H1 (cell line): Measurements from ENCODE around the gene KIR2DL3. TPM values are rescaled to one million over a fixed set of nuclear protein-coding genes. Genes with fewer than 3 reads are reported as not detected.

Experiments
- CTCF ChIA-PET: fragments of 300-600 bp; sonication (Branson Sonifier 250); formaldehyde crosslinking; loops from one replicate; lab custom pipeline; 2021; ENCODE audit not compliant: partially characterized antibody; lab: Charles Lee
- POLR2A ChIA-PET: fragments of 300-600 bp; sonication (Branson Sonifier 250); formaldehyde crosslinking; loops from one replicate; lab custom pipeline; 2021; ENCODE audit warnings: inconsistent platforms; ENCODE audit not compliant: partially characterized antibody; lab: Charles Lee
- DNase-seq, 2 experiments: peaks; one replicate each; pipeline versions ENCODE4 v3.0.0 to v3.0.0-alpha.2; 2010 to 2022; ENCODE audit warnings: low spot score in 2 of 2, low read depth in 1 of 2, mixed read lengths in 1 of 2
- FAIRE-seq: peaks from 2 replicates; lab custom pipeline; 2011; peaks lifted over from hg19 to GRCh38; lab: Jason Lieb, UNC
- H2AFZ ChIP-seq: 2 replicates; pipeline ENCODE4 v1.8.1; 2012; ENCODE audit warnings: low read length, inconsistent platforms
- H2AK5ac ChIP-seq: 2 replicates; pipeline ENCODE4 v1.6.1; 2013; ENCODE audit warnings: low read depth, low read length
- H2BK120ac ChIP-seq: replicated peaks from 2 replicates; pipeline ENCODE3; 2013; ENCODE audit warnings: low read depth, low read length, inconsistent platforms
- H2BK12ac ChIP-seq: 2 replicates; pipeline ENCODE4 v1.6.1; 2013; ENCODE audit warnings: low read depth, low read length
- H2BK15ac ChIP-seq: 2 replicates; pipeline ENCODE4 v1.6.1; 2013; ENCODE audit warnings: low read length
- H2BK20ac ChIP-seq: 2 replicates; pipeline ENCODE4 v1.6.1; 2013; ENCODE audit warnings: low read length
- H2BK5ac ChIP-seq: 2 replicates; pipeline ENCODE4 v1.6.1; 2013; ENCODE audit warnings: low read depth, low read length
- H3K14ac ChIP-seq: 2 replicates; pipeline ENCODE4 v1.6.1; 2013; ENCODE audit warnings: inconsistent platforms; ENCODE audit not compliant: insufficient read length
- H3K18ac ChIP-seq: 2 replicates; pipeline ENCODE4 v1.6.1; 2013; ENCODE audit warnings: low read length; ENCODE audit errors: extremely low read depth
- H3K23ac ChIP-seq: 2 replicates; pipeline ENCODE4 v1.6.1; 2013; ENCODE audit warnings: inconsistent platforms; ENCODE audit not compliant: insufficient read length
- H3K23me2 ChIP-seq: 2 replicates; pipeline ENCODE4 v1.6.1; 2013; ENCODE audit warnings: low read depth, low read length
- H3K27ac ChIP-seq: 2 replicates; pipeline ENCODE4 v1.6.1; 2011; ENCODE audit warnings: low read depth, low read length, inconsistent platforms
- H3K27me3 ChIP-seq, 4 experiments: replicated peaks in 1 of 4; 1 replicate in 1 of 4; 2 replicates in 3 of 4; pipeline versions ENCODE4 v1.6.1 to v1.8.1; 2011 to 2013; ENCODE audit warnings: low read length in 3 of 4, mild to moderate bottlenecking in 3 of 4, inconsistent platforms in 2 of 4, mixed read lengths in 2 of 4, moderate library complexity in 1 of 4; ENCODE audit not compliant: control insufficient read depth in 3 of 4, insufficient read depth in 3 of 4; ENCODE audit errors: extremely low read depth in 1 of 4
- H3K36me3 ChIP-seq, 4 experiments: 2 replicates each; pipeline versions ENCODE4 v1.6.1 to v1.8.1; 2011 to 2013; ENCODE audit warnings: mild to moderate bottlenecking in 4 of 4, low read length in 3 of 4, moderate library complexity in 2 of 4, control low read depth in 1 of 4, inconsistent platforms in 1 of 4; ENCODE audit not compliant: insufficient read depth in 4 of 4, control insufficient read depth in 2 of 4
- H3K4ac ChIP-seq: replicated peaks from 2 replicates; pipeline ENCODE3; 2013; ENCODE audit warnings: low read length, low read depth, mixed read lengths, inconsistent platforms; ENCODE audit not compliant: insufficient read length
- H3K4me1 ChIP-seq, 4 experiments: replicated peaks in 1 of 4; 1 replicate in 1 of 4; 2 replicates in 3 of 4; pipeline versions ENCODE4 v1.6.1 to v1.8.1; 2011 to 2013; ENCODE audit warnings: low read length in 3 of 4, inconsistent platforms in 2 of 4, mixed read lengths in 1 of 4; ENCODE audit not compliant: insufficient read depth in 4 of 4, control insufficient read depth in 3 of 4
- H3K4me2 ChIP-seq, 2 experiments: 2 replicates each; pipeline versions ENCODE4 v1.6.1 to v1.8.1; 2011 to 2013; ENCODE audit warnings: low read depth in 2 of 2, low read length in 2 of 2, control low read depth in 1 of 2, inconsistent platforms in 1 of 2, mild to moderate bottlenecking in 1 of 2; ENCODE audit not compliant: insufficient read depth in 1 of 2
- H3K4me3 ChIP-seq, 4 experiments: fragments of 200-600, 300-600 bp in 1 of 4; sonication (generic), shearing (Covaris generic), sonication (Bioruptor Twin) in 1 of 4; 2 replicates each; pipeline versions ENCODE4 v1.5.1 to v1.8.1; 2011 to 2016; ENCODE audit warnings: low read length in 4 of 4, low read depth in 3 of 4, control low read depth in 2 of 4, inconsistent platforms in 2 of 4, mild to moderate bottlenecking in 2 of 4, mixed read lengths in 1 of 4, moderate library complexity in 1 of 4; ENCODE audit not compliant: insufficient read depth in 2 of 4; ENCODE audit errors: extremely low read depth in 1 of 4
- H3K56ac ChIP-seq: replicated peaks from 2 replicates; pipeline ENCODE3; 2013; ENCODE audit warnings: low read depth, mild to moderate bottlenecking, mixed read lengths, low read length, inconsistent platforms; ENCODE audit not compliant: insufficient read length
- H3K79me1 ChIP-seq: 2 replicates; pipeline ENCODE4 v1.6.1; 2013; ENCODE audit warnings: low read depth, low read length, control low read depth
- H3K79me2 ChIP-seq, 2 experiments: 2 replicates each; pipeline versions ENCODE4 v1.6.1 to v1.8.1; 2012 to 2013; ENCODE audit warnings: low read length in 2 of 2, mild to moderate bottlenecking in 2 of 2, inconsistent platforms in 1 of 2; ENCODE audit not compliant: insufficient read depth in 2 of 2, control insufficient read depth in 1 of 2
- H3K9ac ChIP-seq, 4 experiments: replicated peaks in 1 of 4; 1 replicate in 1 of 4; 2 replicates in 3 of 4; pipeline versions ENCODE4 v1.6.1 to v1.8.1; 2011 to 2013; ENCODE audit warnings: low read depth in 3 of 4, low read length in 3 of 4, control low read depth in 2 of 4, mild to moderate bottlenecking in 2 of 4, moderate library complexity in 2 of 4, inconsistent platforms in 1 of 4; ENCODE audit errors: extremely low read depth in 1 of 4
- H3K9me3 ChIP-seq, 2 experiments: 2 replicates each; pipeline versions ENCODE4 v1.6.1 to v1.8.1; 2012 to 2013; ENCODE audit warnings: mild to moderate bottlenecking in 2 of 2, moderate library complexity in 2 of 2, control low read depth in 1 of 2, inconsistent platforms in 1 of 2, low read depth in 1 of 2, low read length in 1 of 2, mixed read lengths in 1 of 2; ENCODE audit not compliant: insufficient read depth in 2 of 2
- H4K20me1 ChIP-seq, 2 experiments: replicated peaks in 1 of 2; 2 replicates each; pipeline versions ENCODE3 to v1.8.1; 2011 to 2013; ENCODE audit warnings: inconsistent platforms in 2 of 2, low read length in 2 of 2, mild to moderate bottlenecking in 1 of 2; ENCODE audit not compliant: insufficient read depth in 2 of 2, control insufficient read depth in 1 of 2
- H4K5ac ChIP-seq: 2 replicates; pipeline ENCODE4 v1.6.1; 2013; ENCODE audit warnings: low read length, low read depth, mixed read lengths, inconsistent platforms; ENCODE audit not compliant: insufficient read length
- H4K8ac ChIP-seq: 2 replicates; pipeline ENCODE4 v1.8.0; 2013; ENCODE audit warnings: mild to moderate bottlenecking, moderate library complexity, low read length, inconsistent platforms; ENCODE audit not compliant: insufficient read depth; ENCODE audit errors: extremely low read depth
- H4K91ac ChIP-seq: replicated peaks from 2 replicates; pipeline ENCODE3; 2013; ENCODE audit warnings: low read length, mixed read lengths, inconsistent platforms; ENCODE audit not compliant: insufficient read length
- CHD1 ChIP-seq: IDR thresholded peaks from 2 replicates; pipeline ENCODE4 v1.6.1; 2012; ENCODE audit warnings: low read depth, low read length, improper control_type of control experiment
- KDM4A ChIP-seq: IDR thresholded peaks from one replicate; pipeline ENCODE4 v1.7.1; 2012; ENCODE audit warnings: low read depth, mild to moderate bottlenecking, moderate library complexity, low read length, inconsistent platforms; ENCODE audit not compliant: severe bottlenecking
- NANOG ChIP-seq: IDR thresholded peaks from 2 replicates; pipeline ENCODE4 v1.6.1; 2011; ENCODE audit warnings: low read length, low read depth, mild to moderate bottlenecking, inconsistent platforms; ENCODE audit not compliant: insufficient read depth, poor library complexity, severe bottlenecking
- SIRT6 ChIP-seq: IDR thresholded peaks from one replicate; pipeline ENCODE4 v1.7.1; 2012; ENCODE audit warnings: low read length, inconsistent platforms
- TAF7 ChIP-seq: optimal IDR thresholded peaks from 2 replicates; pipeline ENCODE3; 2011; ENCODE audit warnings: low read depth, mild to moderate bottlenecking, inconsistent platforms, low read length, moderate library complexity, borderline replicate concordance
- TCF12 ChIP-seq: IDR thresholded peaks from 2 replicates; pipeline ENCODE4 v1.6.1; 2011; ENCODE audit warnings: low read depth, mild to moderate bottlenecking, low read length
- USF2 ChIP-seq: IDR thresholded peaks from 2 replicates; pipeline ENCODE4 v1.6.1; 2011; ENCODE audit warnings: low read length, improper control_type of control experiment
- WGBS, 2 experiments: shearing (Covaris generic) in 1 of 2; methylation state at CpG; one replicate each; pipeline versions ENCODE4 v1.1.6 to v1.1.7; 2013 to 2015; ENCODE audit warnings: low lambda C conversion rate in 2 of 2, mixed read lengths in 2 of 2, inconsistent platforms in 1 of 2, low coverage in 1 of 2, missing lambda C conversion rate in 1 of 2; ENCODE audit not compliant: insufficient replicate concordance in 2 of 2, insufficient coverage in 1 of 2, insufficient read length in 1 of 2; ENCODE audit errors: extremely low coverage in 1 of 2, missing lambda C conversion rate in 1 of 2; 5-methylcytosine and 5-hydroxymethylcytosine counted together
- polyA plus RNA-seq, 7 experiments: library from polyadenylated mRNA; depleted of rRNA in 3 of 7; stranded (reverse) in 5 of 7; unstranded in 2 of 7; fragments of >200 nt in 5 of 7; fragments of 200-250 nt in 2 of 7; gene quantifications; 1 replicate in 5 of 7; 2 replicates in 1 of 7; 4 replicates in 1 of 7; pipeline versions ENCODE4 v1.2.1 to v1.2.3, GENCODE V29; 2011 to 2013; ENCODE audit warnings: missing spikeins in 2 of 7, mixed read lengths in 2 of 7
- total RNA-seq: library from RNA; stranded (reverse); fragmentation: NEBNext Ultra II Directional; extraction: Animal tissue kit (Norgen Biotek cat#: 25700); gene quantifications from 2 replicates; pipeline ENCODE4 v1.2.1, GENCODE V29; 2021

The KIR2DL3 gene
- total and polyA plus RNA-seq, 2 of the 8 experiments (the other 6 are each of a cell fraction or from before 2014, with no cell fraction given), result not detected

DNA sequence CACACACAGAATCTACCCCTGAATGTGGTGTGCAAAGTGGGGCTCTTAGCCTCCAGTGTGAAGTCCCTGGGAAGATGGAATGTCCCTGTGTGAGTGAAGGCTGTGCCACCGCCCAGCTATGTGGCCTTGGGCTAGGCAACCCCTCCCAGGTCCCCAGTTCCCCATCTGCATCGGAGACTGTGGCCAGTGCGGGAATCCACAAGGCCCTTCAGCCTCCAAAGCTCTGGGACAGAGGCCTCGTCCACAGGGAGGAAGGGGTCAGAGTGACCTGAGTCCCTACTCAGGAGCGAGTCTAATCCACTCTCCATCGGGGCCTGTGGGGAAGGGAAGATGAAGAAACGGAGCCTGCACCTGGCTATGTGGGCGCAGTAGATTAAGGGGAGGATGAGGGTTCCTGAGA lies 33.4 kb upstream of the KIR2DL3 start:
- CTCF ChIA-PET, result interaction anchor here (0.5 to 1.4 kb wide), 3 partner anchors 20 to 1267 kb away, joined by 3 read pairs; no protein-coding TSS in a partner anchor
- Histone ChIP-seq H3K79me2 (no peaks in the 10 kb centered on the region), H3K4me3 (no peak overlapping the region)

More for the DNA sequence above, 33.4 kb upstream of the KIR2DL3 start:
- H4K5ac ChIP-seq, result no peak overlapping the region
- no peak overlapping the region for H2BK20ac ChIP-seq
- WGBS, 2 experiments, result 54% methylated on average over 8 of the region's 8 CpGs; no CpG with 5 or more reads in 1 of the 2 experiments
- POLR2A ChIA-PET, result no interaction called here
- H2BK12ac ChIP-seq, result no peak overlapping the region
- H3K4me1 ChIP-seq, result no peaks in the 10 kb centered on the region
- no peak overlapping the region for H3K9ac ChIP-seq
- no peaks in the 10 kb centered on the region for H3K23me2 ChIP-seq
- no peak overlapping the region for H3K23ac ChIP-seq
- no peak overlapping the region for H3K18ac ChIP-seq
- no peak overlapping the region for H3K27ac ChIP-seq
- H2BK15ac ChIP-seq, result no peak overlapping the region
- H3K9me3 ChIP-seq, result peaks cover 60 to 94% of the 10 kb centered on the region in 2 experiments
- H4K20me1 ChIP-seq, result no peaks in the 10 kb centered on the region
- no peak overlapping the region for H2AFZ ChIP-seq
- no peak for DNase-seq
- no peak for TF ChIP-seq NANOG
- TF ChIP-seq CHD1, result no peak
- no peak for TF ChIP-seq SIRT6
- TF ChIP-seq KDM4A, result no peak
- TF ChIP-seq TAF7, result no peak
- no peak for TF ChIP-seq USF2
- TF ChIP-seq TCF12, result no peak
- no peak overlapping the region for H4K8ac ChIP-seq
- no peak overlapping the region for H2BK5ac ChIP-seq
- no peaks in the 10 kb centered on the region for H3K79me1 ChIP-seq
- no peaks in the 10 kb centered on the region for H3K27me3 ChIP-seq
- no peak overlapping the region for H4K91ac ChIP-seq
- no peak overlapping the region for H2AK5ac ChIP-seq
- H3K4ac ChIP-seq, result no peak overlapping the region
- H2BK120ac ChIP-seq, result no peak overlapping the region
- H3K14ac ChIP-seq, result no peak overlapping the region
- H3K4me2 ChIP-seq, result no peak overlapping the region
- H3K56ac ChIP-seq, result no peak overlapping the region
- no peaks in the 10 kb centered on the region for H3K36me3 ChIP-seq
- FAIRE-seq, result no peak
